NCI-H2081 (cell line): ENCODE measurements around the gene ERFE.

Experiments
- DNase-seq, 2 experiments: peaks; one replicate each; lab custom pipeline; 2025; lab: John Stamatoyannopoulos, UW

The ERFE gene

DNA sequence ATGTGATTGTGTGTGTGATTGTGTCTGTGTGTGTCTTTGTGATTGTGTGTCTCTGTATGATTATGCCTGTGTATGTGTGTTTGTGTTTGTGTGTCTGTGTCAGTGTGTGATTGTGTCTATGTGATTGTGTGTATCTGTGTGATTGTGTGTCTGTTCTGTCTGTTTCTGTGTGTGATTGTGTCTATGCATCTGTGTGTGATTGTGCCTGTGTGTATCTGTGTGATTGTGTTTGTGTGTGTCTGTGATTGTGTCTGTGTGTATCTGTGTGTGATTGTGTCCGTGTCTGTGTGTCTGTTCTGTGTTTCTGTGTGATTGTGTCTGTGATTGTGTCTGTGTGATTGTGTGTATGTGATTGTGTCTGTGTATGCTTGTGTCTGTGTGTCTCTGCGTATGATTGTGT, 32.4 kb upstream of the ERFE start:
- no peak for DNase-seq

GRCh38 chr2:238126775-238127164, 32.0 kb upstream of the ERFE start:
- DNase-seq, result no peak

DNA sequence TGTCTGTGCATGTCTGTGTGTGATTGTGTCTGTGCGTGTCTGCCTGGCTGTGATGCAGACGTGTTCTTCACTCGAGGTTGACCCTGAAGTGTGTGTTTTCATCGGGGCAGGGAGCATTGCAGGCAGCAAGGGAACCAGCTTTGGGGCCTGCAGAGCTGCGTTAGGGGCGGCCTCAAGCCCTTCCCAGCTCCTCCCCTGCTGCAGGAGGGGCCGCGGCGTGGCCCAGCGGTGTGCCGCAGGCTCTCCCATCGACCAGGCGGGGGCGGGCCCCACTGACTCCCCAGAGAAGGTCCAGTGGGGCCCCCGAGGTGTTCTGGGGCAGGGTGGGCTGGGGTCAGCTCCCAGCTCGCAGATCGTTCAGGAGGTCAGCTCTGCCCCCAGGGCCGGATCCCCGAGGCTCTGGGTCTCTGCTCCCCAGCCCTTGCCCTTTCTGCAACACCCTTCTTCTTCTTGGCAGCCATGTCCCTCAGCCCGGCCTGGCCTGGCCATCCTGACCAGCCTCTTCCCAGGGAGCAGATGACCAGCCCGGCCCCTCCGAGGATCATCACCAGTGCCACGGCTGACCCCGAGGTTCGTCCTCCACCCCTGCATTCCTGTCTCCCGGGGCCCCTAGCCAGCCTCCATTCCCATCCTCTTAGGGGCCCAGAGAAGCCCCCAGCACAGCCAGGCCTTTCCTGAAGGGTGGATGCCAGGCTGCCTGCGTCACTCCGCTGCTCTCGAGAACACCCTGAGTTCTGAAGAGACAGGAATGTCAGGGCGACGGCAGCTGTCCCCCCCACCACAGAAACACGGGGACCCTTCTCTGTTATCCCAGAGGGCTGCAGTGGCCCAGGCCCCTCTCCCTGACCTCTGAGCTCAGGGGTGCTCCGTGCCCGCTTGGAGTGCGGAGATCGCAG, 31.4 kb upstream of the ERFE start:
- DNase-seq, result no peak

DNA sequence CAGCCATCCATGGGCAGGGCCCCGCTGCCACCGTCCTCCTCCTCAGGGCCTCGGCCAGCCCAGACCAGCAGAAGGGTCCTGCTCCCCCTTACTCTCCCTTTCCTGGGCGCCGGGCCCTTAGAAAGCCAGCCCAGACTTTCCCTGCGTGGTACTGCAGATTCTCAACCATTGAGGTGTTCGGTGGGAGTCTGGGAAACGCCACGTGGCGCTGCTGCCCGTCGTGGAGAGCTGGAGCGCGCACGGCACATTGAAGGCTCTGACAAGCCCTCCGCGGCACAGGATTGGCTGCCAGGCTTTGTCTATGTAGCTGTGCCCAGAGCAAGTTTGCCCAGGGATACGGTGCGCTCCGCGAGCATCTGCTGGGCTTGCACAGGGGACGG, 30.7 kb upstream of the ERFE start:
- no peak for DNase-seq

- DNase-seq, result no peak
These were observed 30.2 kb upstream of the ERFE start for GRCh38 chr2:238128534-238129001.

DNA sequence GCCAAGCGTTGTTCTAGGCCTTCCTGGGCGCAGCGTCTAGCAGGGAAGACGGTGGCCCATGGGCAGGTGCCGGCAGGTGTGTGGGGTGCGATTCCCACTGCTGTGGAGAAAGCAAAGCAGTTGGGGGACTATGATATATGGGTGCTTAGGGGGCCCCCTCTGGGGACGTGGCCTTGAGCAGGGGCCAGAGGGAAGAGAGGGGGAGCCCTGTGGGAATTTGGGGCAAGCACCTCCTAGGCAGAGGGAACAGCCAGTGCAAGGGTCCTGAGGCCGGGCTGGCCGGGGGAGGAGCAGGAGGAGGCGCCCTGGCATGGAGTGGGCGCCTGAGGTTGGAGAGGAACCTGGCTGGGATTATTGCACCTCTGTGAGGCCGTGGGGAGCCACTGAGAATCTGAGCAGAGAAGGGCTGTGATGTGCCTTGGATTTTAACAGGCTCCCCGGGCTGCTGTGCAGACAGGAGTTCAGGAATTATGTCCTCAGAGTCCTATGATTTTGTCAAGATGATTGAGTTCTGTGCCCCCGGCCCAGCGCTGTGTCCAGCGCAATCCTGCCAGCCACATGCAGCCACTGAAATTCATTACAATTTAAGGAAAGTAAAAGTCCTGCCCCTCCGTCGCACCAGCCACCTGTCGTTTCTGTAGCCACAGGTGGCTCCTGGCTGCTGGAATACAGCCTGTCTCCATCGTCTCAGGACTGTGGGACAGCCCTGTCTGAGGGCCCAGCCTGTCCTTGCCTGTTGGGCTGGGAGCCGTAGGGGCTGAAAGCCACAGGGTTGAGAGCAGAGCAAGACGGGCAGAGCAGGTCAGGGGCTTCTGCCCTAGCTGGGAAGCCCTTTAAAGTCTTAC, 29.4 kb upstream of the ERFE start:
- no peak for DNase-seq

DNA sequence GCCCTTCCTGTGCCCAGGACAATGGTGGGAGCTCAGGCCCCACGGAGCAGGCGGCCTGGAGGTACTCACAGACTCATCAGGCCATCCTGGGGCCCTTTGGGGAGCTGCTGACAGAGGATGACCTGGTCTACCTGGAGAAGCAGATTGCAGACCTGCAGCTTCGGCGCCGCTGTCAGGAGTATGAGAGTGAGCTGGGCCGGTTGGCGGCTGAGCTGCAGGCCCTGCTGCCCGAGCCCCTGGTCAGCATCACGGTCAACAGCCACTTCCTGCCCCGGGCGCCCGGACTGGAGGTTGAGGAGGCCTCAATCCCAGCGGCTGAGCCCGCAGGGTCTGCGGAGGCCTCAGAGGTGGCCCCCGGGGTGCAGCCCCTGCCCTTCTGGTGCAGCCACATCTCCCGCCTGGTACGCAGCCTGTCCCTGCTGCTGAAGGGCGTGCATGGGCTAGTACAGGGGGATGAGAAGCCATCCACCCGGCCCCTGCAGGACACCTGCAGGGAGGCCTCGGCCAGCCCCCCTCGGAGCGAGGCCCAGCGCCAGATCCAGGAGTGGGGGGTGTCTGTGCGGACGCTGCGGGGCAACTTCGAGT, 28.6 kb upstream of the ERFE start:
- DNase-seq, result no peak

DNA sequence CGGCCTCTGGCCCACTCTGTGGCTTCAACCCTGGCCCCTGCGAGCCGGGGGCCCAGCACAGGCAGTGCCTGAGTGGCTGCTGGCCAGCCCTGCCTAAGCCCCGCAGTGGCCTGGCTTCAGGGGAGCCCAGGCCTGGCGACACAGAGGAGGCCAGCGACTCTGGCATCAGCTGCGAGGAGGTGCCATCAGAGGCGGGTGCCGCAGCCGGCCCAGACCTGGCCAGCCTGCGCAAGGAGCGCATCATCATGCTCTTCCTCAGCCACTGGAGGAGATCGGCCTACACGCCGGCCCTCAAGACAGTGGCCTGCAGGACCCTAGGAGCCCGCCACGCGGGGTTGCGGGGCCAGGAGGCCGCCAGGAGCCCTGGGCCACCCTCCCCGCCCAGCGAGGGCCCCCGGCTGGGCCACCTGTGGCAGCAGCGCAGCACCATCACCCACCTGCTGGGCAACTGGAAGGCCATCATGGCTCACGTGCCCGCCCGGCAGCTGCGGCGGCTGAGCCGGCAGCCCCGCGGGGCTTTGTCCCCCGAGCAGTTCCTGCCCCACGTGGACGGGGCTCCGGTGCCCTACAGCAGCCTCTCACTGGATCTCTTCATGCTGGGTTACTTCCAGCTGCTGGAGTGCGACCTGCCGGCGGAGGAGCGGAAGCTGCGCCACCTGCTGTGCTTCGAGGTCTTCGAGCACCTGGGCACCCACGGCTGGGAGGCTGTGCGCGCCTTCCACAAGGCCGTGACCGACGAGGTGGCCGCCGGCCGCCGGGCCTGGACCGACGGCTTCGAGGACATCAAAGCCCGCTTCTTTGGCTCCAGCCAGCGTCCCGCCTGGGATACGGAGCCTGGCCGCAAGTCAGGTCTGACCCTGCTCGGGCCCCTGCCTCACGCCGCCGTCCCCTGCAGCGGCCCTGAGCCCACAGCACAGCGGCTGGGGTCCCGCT, 27.8 kb upstream of the ERFE start:
- no peak for DNase-seq

GRCh38 chr2:238131761-238132462, 26.9 kb upstream of the ERFE start:
- DNase-seq, result no peak

GRCh38 chr2:238132463-238133450, 26.0 kb upstream of the ERFE start:
- DNase-seq, result no peak

DNA sequence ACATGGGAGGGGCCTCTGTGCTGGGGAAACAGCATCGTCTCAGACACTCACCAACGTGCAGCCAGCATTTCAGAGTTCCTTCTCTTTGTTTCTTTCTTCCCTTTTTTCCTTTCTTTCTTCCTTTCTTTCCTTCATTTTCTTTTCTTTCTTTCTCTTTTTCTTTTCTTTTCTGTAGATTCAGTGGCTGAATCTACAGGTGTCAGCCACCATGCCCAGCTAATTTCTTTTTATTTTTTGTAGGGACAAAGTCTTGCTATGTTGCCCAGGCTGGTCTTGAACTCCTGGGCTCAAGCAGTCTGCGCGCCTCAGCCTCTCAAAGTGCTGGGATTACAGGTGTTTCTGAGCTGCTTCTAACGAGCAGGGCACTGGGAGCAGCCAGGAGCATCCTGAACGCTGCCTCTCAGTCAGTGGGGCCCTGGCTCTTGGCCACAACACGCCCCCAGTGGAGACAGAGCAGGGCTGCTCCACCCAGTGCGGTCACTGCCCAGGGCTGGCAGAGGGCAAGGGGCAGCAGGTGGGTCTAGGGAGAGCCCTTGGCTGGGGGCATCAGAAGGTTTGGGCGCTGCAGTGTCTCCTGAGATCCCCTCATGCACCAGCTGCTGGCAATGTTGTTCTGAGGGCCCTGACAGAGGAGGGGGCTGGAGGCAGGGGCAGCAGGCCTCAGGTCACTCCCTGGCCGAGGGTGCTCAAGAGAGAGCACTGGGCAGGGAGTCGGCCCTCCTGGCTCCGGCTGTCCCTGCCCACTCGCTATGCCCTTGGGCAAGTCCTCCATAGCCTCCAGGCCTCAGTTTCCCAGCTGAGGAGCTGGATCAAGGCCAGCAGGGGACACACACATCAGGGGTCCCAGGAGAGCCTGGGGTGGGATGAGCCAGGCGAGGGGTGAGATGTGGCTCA, 25.0 kb upstream of the ERFE start:
- DNase-seq, result no peak

DNA sequence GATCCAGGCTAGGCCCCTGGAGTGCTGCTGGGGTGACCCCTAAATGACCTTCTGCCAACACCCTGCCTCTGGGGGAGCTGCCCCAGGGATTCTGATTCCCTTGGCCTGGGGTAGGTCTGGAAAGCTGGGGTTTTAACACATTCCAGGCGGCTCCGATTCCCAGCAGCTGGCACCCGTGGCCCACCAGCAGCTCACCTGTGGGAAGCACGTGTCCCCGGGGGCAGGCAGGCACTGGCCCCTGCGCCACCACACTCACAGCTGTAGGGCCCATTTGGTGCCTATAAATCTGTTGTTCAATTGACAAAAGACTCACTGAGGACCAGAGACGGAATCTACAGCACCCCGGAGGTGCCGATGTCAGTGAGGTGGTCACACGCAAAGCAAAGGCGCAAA, 24.4 kb upstream of the ERFE start:
- DNase-seq, result no peak

DNA sequence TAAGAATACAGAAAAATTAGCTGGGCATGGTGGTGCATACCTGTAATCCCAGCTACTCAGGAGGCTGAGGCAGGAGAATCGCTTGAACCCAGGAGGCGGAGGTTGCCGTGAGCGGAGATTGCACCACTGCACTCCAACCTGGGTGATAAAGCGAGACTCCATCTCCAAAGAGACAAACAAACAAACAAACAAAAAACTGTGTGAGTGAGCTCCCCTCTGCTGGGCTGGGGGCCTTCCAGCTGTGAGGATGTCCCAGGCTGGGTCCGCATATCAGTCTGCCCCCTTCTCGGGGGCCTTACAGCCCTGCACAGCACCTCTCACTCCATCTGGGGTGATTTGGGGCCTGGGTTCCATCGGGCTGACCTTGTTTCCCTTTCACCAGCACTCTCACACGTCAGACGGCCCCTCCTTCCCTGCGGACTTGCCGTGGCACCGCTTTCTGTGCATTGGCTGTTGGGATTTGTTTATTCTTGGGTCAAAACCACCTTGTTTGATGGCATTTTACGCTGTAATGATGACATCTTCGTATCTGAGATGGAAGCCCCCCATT, 23.1 kb upstream of the ERFE start:
- DNase-seq, result no peak

DNA sequence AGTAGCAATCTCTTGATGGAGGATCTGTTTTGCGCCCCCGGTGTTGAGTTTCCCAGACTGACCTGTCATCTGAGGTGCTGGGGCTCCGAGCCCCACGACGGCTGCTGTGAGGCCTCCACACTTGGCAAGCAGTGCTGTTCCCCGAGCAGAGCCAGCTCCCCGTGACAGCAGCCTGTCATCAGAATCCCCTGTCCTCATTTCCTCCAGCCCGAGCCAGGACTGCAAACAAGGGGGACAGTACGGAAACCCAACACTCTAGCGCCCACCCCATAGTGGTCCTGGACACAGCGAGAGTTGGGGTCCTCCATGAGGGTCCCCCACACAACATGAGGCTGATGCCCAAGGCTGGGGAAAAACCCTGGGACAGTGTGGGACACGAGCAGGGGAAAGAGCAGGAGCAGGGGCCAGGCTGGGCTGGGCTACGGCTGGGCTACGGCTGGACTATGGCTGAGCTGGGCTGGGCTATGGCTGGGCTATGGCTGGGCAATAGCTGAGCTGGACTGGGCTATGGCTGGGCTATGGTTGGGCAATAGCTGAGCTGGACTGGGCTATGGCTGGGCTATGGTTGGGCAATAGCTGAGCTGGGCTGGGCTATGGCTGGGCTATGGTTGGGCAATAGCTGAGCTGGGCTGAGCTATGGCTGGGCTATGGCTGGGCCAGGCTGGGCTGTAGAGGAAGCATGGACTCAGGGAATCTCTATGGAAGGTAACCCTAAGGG, 21.8 kb upstream of the ERFE start:
- no peak for DNase-seq

DNA sequence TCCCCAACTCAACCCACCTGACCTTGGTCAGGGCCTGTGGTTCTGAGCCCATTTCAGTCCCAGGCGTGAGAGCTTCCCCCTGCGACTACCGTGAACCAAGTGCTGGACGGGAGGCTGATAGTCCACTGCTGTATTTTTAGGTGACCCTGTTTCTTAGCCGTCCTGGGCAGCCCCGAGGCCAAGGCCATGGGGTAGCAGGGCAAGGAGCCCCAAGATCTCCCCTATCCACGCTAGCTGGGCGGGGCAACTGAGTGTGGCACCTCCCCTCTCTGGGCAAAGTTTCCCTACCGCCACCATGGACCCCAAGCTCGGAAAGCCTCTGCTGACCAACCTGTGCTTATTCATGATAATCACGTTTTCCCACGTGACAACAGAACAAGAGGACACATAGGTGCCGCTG, 20.9 kb upstream of the ERFE start:
- DNase-seq, result no peak

GRCh38 chr2:238138331-238139195, 20.2 kb upstream of the ERFE start, which contains the start of gene KLHL30:
Gene KLHL30 (plus strand): TSS chr2:238138668. CDS start chr2:238140755, 2,087 bp downstream.
- no peak for DNase-seq
